GM18861 (cell line): ENCODE results near the gene FHOD3.

Experiments
- ATAC-seq: cut with Tn5 transposase; IDR thresholded peaks from one replicate; pipeline ENCODE4 v1.9.1; 2021; ENCODE audit not compliant: unreplicated experiment

Gene FHOD3

DNA sequence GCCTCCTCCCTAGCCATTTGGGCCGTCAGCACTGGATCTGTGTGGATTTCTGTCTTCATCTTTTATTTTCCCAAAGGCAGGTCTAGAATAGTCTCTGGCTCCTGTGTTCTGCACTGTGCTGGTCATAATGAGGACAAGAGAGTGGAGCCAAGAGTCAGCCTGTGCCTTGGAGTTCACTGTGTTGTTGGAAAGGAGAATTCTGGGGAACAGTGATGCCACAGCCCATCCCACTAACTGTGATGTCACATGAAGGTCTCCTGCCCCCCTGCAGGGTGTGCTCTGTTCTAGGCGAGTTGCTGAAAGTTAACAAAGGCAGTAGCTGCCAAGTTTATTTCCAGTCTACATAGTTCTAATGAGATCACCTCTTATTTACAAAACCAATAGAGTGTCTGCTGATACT, 282.8 kb downstream of the FHOD3 start:
- ATAC-seq, result no peak

DNA sequence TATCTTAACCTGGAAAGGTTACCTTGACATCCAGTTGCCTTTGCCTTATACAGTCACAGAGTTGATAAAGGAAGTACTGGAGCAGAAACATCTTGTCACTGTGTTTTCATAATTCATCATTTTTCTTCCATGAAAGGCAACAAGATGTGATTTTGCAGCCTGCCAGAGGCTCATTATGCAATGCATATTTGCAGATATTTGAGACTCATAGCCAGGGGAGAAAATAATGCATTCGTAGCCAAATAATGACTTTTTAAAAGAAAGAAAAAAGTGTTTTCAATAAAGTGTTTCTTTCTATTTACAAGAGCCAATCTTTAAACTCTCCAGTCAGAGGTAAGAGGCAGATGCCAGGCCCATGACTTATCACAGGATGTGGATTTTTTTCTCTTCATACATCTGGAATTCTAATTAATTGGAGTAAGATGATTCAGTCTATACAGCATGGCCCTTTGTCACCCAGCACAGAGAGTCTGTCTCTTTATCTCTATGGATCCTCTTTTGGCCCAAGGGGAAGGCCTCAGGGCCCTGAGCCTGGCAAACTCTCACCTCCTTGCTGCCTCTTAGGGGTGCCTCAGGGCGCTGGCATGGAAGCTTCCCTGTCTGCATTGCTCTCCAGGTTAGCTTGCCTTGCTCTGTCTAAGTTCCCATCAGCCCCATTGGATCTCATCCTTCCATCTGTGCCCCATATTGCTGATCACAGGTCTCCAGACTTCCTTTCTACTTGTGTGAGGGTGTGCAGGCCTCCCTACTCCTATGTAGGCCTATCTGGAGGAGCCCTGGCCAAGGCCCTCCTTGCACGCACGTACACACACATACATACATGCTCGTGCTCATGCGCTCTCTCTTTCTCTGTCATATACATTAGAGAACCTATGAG, 283.6 kb downstream of the FHOD3 start:
- no peak for ATAC-seq

DNA sequence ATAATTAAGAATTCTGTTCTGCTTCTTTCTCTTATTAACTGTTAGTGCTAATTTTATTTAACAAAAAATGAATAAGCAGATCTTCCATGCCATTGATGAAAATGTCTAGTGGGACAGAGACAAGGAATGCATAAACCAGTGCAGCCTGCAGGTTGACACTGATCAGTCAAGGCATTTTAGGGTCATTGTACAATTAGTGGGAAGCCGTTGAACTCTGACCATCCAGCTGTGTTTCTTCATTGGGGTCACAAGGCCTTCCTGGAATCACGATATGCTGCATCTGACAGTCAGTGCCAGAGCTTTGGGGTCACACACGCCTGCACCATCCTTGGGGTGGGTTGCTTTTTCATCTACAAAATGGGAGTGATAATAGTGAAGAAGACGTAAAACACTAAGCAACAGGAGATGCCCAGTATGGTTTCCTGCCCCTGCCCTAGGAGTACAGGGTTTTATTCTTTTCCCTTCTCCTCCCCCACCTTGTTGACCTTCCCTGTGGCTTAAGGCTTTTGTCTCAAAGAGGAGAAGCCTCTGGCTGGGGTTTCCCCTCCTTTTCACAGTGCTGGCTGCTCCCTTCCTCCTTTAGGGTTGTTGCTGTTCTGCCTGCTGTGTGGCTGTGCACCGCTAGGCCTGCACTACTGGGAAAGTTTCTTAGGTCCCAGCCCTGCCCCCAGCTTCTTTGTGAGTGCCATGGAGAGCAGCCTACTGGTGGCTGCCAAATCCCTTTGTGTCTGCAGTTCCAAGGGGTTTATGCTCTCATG, 285.7 kb downstream of the FHOD3 start:
- no peak for ATAC-seq

DNA sequence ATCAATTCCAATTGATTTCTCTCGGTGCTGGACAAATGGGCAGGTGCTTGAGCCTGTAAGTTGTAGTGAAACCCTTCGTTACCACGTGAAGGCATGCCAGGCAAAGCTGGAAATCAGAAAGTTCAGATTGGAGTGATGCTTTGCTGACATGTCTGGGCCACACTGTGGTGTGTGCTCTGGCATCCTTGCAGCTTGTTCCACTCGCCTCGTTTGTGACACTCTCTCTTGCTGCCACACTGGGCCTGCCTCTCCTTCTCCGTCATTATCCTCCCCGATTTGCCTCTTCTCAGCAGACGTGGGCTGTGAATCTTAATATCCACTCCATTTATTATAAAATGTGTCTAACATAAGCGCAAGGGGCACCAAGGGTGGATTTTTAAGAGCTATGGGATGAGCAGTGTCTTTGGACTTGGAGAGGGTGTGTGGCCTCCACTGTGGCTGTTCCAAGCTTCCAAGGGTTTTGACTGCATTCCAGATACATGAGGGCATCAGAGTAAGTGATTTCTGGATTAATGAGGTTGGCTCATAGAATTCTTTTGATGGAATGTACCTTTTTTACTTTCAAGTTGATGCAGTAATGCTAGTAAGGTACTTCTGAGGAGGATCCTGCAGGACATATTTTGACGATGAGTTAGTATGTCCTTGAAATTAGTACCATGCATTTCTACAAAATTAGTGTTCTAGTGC, 292.5 kb downstream of the FHOD3 start:
- ATAC-seq, result no peak

DNA sequence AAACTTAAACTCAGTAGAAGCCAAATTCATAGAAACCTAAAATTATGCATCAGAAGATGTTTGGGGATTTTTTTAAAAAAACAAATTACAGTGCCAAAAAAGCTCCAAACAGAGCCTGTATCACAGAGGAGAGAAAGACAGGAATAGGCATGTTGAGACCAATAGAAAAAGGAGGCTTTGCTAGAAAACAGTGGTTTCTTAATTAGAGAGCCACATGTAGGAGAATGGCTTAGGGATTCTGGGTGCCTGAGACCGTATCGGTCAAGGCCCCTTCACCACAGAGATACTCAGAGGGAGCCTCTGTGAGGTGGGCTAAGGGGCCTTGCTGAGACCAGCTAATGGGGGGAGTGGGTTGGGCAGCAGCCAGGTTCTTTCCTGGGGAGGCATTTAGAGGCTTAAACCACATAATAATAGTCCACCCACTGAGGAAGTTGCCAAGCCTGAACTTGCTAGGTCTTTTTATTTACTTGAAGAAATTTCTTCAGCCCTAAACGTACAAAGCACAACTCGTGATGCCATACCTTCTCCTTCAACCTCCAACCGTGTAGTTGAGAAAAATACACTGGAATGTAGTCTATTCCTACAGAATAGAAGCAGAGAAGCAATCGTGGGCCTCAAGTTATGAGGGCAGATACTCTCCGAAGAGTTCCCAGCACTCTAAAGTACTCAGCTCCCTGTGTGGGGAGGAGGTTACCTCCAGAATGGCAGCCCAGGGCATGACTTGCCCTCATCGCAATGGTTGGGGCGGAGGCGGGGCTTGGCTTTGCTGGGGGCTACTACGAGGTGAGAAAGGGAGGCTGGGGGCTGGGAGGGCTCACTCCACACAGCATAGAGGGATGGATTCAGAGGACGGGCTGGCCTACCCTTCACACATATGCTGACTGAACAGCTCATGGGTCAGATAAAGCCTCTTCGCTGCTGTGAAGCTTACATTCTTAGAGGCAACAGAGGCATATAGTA, 293.4 kb downstream of the FHOD3 start:
- ATAC-seq, result no peak

DNA sequence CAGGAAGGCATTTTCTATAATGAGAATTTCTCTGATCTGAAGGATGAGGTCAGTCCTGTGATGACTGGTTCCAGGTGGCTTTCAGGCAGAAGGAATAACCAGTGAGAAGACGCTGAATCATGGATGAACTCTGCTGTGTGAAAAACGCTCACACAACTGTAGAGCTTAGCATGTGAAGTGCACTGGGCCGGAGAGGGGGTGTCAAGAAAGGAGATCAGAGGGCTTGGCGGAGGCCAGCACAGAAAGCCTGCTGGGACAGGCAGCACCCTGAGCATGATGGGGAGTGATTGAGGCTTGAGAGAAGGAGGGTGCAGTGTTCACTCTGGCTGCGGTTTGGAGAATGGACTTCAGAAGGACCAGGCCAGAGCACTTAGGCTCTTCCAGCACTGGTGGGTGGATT, 294.8 kb downstream of the FHOD3 start:
- ATAC-seq, result no peak

DNA sequence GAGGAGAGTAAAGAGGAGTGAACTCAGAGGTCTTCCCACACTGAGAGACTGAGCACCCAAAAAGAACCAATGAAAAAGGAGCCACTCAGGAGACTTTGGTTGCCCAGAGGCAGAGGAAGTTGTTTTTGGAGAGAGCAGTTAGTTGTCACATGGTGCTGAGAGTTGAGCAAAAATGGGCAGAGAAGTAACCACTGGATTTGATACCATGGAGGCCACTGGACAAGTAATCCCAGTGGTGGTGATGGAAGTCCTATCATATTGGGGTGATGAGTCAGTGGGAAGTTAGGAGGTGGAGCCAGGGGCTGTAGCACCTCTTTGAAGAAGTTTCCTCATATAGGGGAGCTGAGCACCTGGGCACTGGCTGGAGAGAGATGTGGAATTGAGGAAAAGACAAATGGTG, 295.5 kb downstream of the FHOD3 start:
- no peak for ATAC-seq

DNA sequence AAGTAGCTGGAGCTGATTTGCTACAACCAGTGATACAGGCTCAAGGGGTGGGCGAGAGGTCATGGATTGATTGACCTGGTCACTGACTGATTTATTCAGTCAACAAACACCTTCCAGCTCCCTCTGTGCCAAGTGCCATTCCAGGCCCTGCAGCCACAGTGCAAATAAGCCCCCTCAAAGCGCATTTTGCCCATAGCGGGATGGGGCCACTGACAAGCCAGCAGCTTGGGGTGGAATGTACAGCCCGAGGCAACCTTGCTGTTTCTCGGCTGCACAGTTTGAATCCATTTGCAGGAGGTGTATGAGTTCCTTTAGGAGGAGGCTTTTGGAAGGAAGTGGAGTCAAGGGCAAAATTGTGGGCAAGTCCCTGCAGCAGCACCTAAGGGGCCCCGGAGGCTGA, 296.1 kb downstream of the FHOD3 start:
- no peak for ATAC-seq

DNA sequence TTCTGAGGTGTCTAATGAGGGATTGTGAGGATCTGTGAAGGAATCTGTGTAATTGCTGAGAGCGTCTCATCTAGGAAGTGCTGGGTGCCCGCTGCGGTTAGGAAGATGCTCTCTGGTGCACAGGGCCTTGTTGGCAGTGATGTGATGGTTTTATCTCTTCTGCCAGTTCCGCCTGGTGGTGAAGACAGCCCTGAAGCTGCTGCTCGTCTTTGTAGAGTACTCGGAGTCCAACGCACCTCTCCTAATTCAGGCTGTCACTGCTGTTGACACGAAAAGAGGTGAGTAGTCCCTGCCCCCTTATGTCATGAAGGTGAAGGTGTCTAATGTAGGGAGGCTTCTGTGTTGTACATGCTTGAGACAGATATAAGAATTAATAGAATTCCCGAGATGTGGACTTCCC, 297.1 kb downstream of the FHOD3 start:
- no peak for ATAC-seq

DNA sequence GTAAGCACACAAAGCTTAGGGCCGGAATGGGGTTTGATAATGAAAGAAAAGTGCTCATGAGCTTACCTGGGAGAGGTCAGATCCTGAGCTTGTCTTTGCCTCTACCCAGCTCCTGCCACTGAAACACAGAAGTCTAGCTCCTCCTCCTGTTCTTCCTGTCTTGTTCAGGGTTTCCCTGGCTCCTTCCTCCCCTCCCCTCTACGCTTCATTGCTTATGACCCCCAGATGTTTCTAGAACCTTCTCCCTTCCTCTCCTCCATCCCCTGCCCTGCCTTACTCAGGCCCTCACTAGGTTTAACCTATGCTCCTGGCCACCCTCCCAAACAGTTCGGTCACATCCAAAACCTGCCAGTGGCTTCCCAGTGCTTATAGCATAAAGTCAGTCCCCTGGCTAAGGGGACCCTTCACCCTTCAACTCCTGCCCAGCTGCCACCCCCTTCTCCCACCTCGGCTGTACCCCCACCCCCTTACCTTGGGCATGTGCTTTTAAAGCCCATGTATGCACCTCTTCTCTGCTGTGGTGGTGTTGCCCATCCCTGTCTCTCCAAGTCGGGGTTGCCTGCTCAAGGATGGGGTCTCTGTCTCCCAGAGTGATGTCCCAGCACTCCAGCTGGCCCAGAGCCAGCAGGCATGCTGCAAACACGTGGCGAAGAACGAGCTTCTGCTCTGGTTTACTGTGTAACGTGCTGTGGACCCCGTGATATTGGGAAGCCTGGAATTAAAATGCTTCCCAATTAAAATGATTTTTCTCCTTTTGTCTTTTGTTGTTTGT, 297.7 kb downstream of the FHOD3 start:
- ATAC-seq, result no peak

DNA sequence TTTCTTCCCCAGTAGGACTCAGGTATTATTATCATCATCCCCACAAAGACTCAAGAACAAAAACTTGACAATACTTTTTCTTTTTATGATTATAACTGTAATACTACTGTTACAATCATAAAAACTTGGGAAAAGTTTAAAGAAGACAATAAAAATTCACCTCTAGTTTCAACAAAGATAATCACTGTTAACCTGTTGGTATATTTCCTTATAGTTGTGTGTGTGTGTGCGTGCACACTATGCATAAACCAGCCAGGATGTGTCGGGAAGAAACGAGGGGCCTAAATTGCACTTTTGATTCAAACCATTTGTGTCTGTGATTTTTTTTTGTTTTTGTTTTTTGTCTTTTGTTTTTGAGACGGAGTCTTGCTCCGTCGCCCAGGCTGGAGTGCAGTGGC, 298.3 kb downstream of the FHOD3 start:
- ATAC-seq, result no peak

DNA sequence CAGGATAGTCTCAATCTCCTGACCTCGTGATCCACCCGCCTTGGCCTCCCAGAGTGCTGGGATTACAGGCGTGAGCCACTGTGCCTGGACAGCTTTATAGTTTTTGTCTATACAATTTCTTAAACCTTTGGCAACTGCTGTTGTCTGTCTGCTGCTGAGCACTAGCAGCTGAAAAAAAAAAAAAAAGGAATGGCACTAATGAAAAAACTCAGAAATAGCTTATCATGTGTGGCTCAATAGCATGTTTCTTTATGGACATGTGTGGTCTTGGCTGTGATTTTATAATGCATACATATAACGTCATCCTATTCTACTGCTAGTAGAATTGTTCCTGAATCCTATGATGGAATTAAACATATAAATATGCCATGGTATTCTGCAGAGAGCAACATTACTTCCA, 300.1 kb downstream of the FHOD3 start:
- no peak for ATAC-seq

DNA sequence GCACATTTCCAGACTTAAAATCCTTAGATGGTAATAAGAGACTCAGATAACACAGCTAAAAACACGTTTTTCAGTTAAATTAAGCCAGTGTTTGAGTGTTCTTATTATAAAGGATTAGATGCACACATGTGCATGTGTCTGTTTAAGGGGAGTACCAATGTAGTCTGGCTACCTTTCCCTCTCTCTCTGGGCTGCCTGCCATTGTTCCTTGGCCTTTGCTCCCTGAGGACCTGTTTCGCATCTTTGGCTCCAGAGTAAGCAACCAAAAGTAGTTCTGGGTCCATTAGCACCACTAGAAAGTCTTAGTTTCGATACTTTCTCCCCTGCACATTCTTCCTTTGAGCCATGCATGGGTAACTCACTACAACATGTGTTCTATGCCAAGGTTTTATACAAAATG, 303.0 kb downstream of the FHOD3 start:
- no peak for ATAC-seq

DNA sequence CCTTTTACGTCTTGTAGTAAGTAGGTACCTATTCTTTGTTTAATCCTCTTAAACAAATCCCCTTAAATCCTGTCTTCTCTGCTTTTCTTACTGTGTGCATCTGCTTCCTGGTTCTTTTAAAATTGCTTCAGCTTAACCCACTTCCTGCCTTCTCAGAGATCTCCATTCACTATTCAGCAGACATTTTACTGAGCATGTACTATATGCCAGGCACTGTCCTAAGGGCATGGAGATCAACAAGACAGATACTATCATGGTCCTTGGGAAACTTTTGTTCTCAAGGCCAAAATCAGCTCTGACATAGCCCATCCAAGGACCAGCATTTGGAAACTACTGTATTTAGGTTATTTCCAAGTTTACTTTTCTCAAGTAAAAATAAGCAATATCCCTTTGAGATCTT, 303.8 kb downstream of the FHOD3 start:
- ATAC-seq, result no peak

DNA sequence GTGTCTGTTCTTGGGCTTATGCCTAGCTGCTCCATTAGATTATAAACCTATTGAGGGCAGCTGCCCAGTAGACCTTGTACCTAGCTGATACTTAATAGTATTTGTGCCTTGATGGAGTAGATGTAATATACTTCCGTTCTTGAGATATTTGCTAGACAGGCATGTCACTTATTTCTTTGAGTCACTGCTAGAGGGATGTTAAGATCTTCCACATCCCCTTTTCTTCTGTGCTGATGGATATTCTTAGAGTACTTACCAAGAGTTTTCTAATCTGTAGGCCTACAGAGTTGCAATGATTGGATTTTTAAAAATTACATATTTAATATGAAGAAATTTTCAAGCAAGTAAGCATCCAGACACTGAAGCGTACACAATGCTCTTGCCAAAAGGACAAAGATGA, 304.6 kb downstream of the FHOD3 start:
- ATAC-seq, result no peak

DNA sequence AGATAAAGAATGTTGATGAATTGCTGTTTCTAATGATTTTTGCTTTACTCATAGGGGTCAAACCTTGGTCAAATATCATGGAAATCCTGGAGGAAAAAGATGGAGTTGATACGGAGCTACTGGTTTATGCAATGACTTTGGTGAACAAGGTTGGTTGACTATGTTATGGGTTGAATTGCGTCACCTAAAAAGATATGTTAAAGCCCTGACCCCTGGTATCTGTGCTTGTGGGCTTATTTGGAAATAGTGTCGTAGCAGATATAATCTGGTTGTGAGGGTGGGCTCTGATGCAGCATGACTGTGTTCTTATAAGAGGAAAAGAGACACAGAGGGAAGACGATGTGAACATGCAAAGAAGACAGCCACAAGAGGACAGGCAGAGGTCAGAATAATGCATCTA, 305.1 kb downstream of the FHOD3 start:
- ATAC-seq, result no peak

DNA sequence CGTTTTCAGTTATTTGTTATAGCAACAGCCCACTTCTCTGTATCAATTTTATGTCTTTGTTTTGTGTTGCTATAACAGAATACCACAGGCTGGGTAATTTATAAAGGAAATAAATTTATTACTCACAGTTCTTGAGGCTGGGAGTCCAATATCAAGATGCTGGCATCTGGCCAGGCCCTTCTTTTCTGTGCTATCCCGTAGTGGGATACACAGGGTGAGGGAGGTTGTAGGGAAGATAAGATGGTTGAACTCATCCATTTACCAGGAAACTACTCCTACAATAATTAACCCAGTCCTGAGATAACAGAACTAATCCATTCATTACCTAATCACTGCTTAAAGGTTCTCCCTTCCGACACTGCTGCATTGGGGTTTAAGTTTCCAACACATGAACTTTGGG, 310.6 kb downstream of the FHOD3 start:
- no peak for ATAC-seq

DNA sequence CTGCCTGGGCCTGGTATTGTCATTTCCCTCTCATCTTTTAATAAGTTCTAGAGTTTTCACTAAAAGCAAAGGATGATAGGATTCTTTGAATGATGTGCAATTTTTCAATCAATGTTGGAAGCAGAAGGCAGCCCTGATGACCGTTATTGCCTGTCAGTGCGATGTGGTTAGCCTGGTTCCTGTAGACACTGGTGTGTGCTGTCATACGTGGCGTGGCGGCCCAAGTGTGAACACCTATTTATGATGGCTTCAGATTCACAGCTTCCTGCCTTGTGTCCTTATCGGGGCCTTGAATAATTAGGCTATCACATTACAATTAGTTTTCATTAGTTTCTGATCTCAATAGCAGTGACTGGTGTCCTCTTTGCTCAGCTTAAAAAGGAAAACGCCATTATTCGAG, 312.7 kb downstream of the FHOD3 start:
- no peak for ATAC-seq

DNA sequence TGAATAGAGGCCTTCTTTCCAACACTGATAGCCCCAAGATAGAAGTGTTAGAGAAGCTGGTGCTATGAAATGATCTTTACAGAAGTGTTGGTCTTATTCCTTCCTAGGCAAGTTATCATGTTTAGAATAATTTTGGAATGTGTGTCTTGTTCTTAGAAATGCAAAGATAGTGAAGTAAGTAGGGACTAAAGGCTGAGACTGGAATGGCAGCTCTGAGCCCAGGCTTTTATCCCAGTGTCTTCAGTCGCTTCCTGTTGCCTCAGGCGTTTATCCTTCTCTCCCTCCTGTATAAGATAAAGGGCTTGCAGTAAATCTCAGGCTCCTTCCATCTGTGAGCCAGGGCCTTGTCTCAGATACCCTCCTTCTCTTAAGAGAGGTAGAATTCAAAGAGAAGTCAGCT, 313.1 kb downstream of the FHOD3 start:
- ATAC-seq, result no peak

DNA sequence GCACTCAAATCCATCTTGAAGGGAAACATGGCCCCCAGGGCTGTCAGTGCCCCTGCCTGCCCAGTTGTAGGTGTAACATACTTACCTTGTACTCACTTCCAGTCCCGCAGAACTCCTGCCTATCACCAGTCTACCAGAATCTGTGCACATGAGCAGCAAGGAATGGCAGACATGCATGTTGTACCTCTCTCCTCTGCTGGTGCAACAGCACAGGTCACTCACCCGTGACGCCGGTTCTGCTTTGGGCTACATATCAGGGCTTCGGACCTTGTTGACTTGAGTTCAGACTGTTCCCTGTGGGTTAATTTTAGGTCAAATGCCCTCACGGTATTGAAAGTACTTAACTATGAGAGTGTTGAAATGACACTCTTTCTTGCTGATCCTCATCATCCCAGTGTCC, 315.6 kb downstream of the FHOD3 start:
- no peak for ATAC-seq
